GM20431 (cell line): ENCODE measurements around the gene TIGIT.

Experiments
- in situ Hi-C: fragments of 300-500 bp; cut with MseI, MboI; formaldehyde crosslinking; loops from one replicate; pipeline ENCODE4 v1.15.0; 2020; ENCODE audit warnings: low sequenced_read_pairs; ENCODE audit not compliant: unreplicated experiment

Gene TIGIT

GRCh38 chr3:114308830-114309229 is 15.0 kb downstream of the TIGIT start:
- in situ Hi-C loops = no loop called here

GRCh38 chr3:114310695-114311094 is 16.9 kb downstream of the TIGIT start:
- in situ Hi-C loops = no loop called here

- in situ Hi-C loops = no loop called here
These were observed 19.6 kb downstream of the TIGIT start for GRCh38 chr3:114313426-114313825.

GRCh38 chr3:114314282-114314681 is 20.5 kb downstream of the TIGIT start:
- in situ Hi-C loops = no loop called here

GRCh38 chr3:114318295-114318694 is 24.5 kb downstream of the TIGIT start:
- in situ Hi-C loops = no loop called here

GRCh38 chr3:114319453-114319852 is 25.6 kb downstream of the TIGIT start:
- in situ Hi-C loops = no loop called here

GRCh38 chr3:114320246-114320645 is 26.4 kb downstream of the TIGIT start:
- in situ Hi-C loops = no loop called here

GRCh38 chr3:114323546-114324254 is 29.9 kb downstream of the TIGIT start:
- in situ Hi-C loops = no loop called here

- in situ Hi-C loops = no loop called here
These were observed 33.8 kb downstream of the TIGIT start for GRCh38 chr3:114327665-114328064.

- in situ Hi-C loops = no loop called here
These were observed 34.5 kb downstream of the TIGIT start for GRCh38 chr3:114328345-114328744.

GRCh38 chr3:114329823-114330222 is 36.0 kb downstream of the TIGIT start:
- in situ Hi-C loops = no loop called here

GRCh38 chr3:114331007-114331406 is 37.2 kb downstream of the TIGIT start:
- in situ Hi-C loops = no loop called here

GRCh38 chr3:114331710-114332109 is 37.9 kb downstream of the TIGIT start:
- in situ Hi-C loops = no loop called here

- in situ Hi-C loops = no loop called here
These were observed 38.7 kb downstream of the TIGIT start for GRCh38 chr3:114332342-114333179.

GRCh38 chr3:114333180-114333922 is 39.5 kb downstream of the TIGIT start:
- in situ Hi-C loops = no loop called here

- in situ Hi-C loops = no loop called here
These were observed 40.1 kb downstream of the TIGIT start for GRCh38 chr3:114333923-114334240.

- in situ Hi-C loops = no loop called here
These were observed 42.4 kb downstream of the TIGIT start for GRCh38 chr3:114336122-114336697.

GRCh38 chr3:114336857-114337256 is 43.0 kb downstream of the TIGIT start:
- in situ Hi-C loops = no loop called here

- in situ Hi-C loops = no loop called here
These were observed 45.0 kb downstream of the TIGIT start for GRCh38 chr3:114338651-114339357.

GRCh38 chr3:114344492-114344891 is 50.7 kb downstream of the TIGIT start:
- in situ Hi-C loops = no loop called here
